Measurements from ENCODE around the gene JOSD2.

DNA sequence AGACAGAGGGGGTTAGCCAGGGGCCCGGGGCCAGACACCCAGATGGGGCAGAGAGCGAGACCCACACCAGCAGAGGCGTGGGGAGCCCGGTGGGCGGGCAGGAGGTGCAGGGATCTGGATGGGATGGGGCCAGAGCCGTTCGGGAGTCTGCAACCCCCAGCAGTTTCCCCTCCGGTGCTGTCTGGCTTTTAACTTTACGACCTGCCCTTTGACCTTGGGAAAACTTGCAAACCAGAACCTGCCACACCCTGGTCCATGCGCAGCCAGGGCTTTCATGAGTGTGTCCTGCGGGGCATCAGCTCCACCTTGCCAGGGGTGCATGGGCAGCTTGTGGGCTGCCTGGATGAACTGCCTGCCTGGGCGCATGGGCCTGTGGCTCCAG, 9.8 kb downstream of the JOSD2 start:
- TF ChIP-seq, protein P1, sequence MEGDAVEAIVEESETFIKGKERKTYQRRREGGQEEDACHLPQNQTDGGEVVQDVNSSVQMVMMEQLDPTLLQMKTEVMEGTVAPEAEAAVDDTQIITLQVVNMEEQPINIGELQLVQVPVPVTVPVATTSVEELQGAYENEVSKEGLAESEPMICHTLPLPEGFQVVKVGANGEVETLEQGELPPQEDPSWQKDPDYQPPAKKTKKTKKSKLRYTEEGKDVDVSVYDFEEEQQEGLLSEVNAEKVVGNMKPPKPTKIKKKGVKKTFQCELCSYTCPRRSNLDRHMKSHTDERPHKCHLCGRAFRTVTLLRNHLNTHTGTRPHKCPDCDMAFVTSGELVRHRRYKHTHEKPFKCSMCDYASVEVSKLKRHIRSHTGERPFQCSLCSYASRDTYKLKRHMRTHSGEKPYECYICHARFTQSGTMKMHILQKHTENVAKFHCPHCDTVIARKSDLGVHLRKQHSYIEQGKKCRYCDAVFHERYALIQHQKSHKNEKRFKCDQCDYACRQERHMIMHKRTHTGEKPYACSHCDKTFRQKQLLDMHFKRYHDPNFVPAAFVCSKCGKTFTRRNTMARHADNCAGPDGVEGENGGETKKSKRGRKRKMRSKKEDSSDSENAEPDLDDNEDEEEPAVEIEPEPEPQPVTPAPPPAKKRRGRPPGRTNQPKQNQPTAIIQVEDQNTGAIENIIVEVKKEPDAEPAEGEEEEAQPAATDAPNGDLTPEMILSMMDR (IDR thresholded peaks at IDR 0.05): no peak
- TF ChIP-seq POLR2A (IDR thresholded peaks at IDR 0.05): no peak

Measured in lower leg skin (tissue), 3 donors.